Stimulated activated CD4-positive, alpha-beta T cell treated with anti-CD3 and anti-CD28 coated beads, Interleukin-12 subunit alpha, Interleukin-12 subunit beta, amount 100 ng/mL, for 4 hours (primary cell): ENCODE results near the gene COL16A1.
"Not testable (repeated sequence)": the region's sequence is repeated elsewhere in the genome, so short reads cannot be mapped to it uniquely, and the experiment has no call there.

ENCODE experiments used
- DNase-seq: peaks from one replicate; pipeline ENCODE4 v3.0.0-alpha.2; 2020

Gene COL16A1

GRCh38 chr1:31732751-31733289 is 29.0 kb upstream of the COL16A1 start:
- no peak for DNase-seq

GRCh38 chr1:31732343-31732742 is 28.5 kb upstream of the COL16A1 start:
- DNase-seq, result no peak

- DNase-seq, result no peak
These were observed 27.3 kb upstream of the COL16A1 start for GRCh38 chr1:31731049-31731565.

- no peak for DNase-seq
These were observed 26.7 kb upstream of the COL16A1 start for GRCh38 chr1:31730336-31731048.

- no peak for DNase-seq
These were observed 24.0 kb upstream of the COL16A1 start for GRCh38 chr1:31727849-31728248.

GRCh38 chr1:31727195-31727594 is 23.4 kb upstream of the COL16A1 start:
- no peak for DNase-seq

- DNase-seq, result no peak
These were observed 22.9 kb upstream of the COL16A1 start for GRCh38 chr1:31726715-31727114.

- no peak for DNase-seq
These were observed 22.1 kb upstream of the COL16A1 start for GRCh38 chr1:31725777-31726535.

- no peak for DNase-seq
These were observed 21.3 kb upstream of the COL16A1 start for GRCh38 chr1:31725134-31725533.

- DNase-seq, result peak; percentile 44
These were observed 20.1 kb upstream of the COL16A1 start for GRCh38 chr1:31723828-31724359.

- DNase-seq, result no peak
These were observed 14.6 kb upstream of the COL16A1 start for GRCh38 chr1:31718327-31718897.

- no peak for DNase-seq
These were observed 13.5 kb upstream of the COL16A1 start for GRCh38 chr1:31717341-31717740.

GRCh38 chr1:31715873-31716220 is 12.0 kb upstream of the COL16A1 start:
- no peak for DNase-seq

- peak; percentile 32 for DNase-seq
These were observed 11.5 kb upstream of the COL16A1 start for GRCh38 chr1:31715087-31715872.

- DNase-seq, result peak; percentile 17
These were observed 10.7 kb upstream of the COL16A1 start for GRCh38 chr1:31714442-31715086.

- DNase-seq, result no peak
These were observed 8.8 kb upstream of the COL16A1 start for GRCh38 chr1:31712630-31713029.

- DNase-seq, result no peak
These were observed 8.3 kb upstream of the COL16A1 start for GRCh38 chr1:31712068-31712467.

GRCh38 chr1:31708324-31708723 is 4.5 kb upstream of the COL16A1 start:
- no peak for DNase-seq

- no peak for DNase-seq
These were observed 3.9 kb upstream of the COL16A1 start for GRCh38 chr1:31707711-31708110.

GRCh38 chr1:31707059-31707600 is 3.3 kb upstream of the COL16A1 start:
- DNase-seq, result not testable (repeated sequence)

GRCh38 chr1:31706384-31707058 is 2.7 kb upstream of the COL16A1 start:
- DNase-seq, result no peak
